Measurements from ENCODE around the gene SMAD6. TPM values are rescaled to one million over a fixed set of nuclear protein-coding genes. Genes with fewer than 3 reads are reported as not detected.

The SMAD6 gene
- total RNA-seq, 1 experiment from 2014 or later, result 6.6 TPM

- Histone ChIP-seq H3K4me3 (replicated peaks in 1 of 2; ENCODE audit: low read depth in 1 of 2, low read length in 2 of 2) (no peak overlapping the region), H3K79me2 (ENCODE audit: insufficient read depth, low read length) (no peaks in the 10 kb centered on the region), H2AFZ (ENCODE audit: low read depth, low read length, poor library complexity, severe bottlenecking) (no peak overlapping the region), H3K27ac (ENCODE audit: low read depth, low read length) (no peak overlapping the region), H3K36me3 (ENCODE audit: control insufficient read depth in 1 of 2, insufficient read depth in 2 of 2, low read length in 2 of 2) (no peaks in the 10 kb centered on the region), H3K27me3 (ENCODE audit: insufficient read depth, low read length) (no peaks in the 10 kb centered on the region), H3K9me3 (ENCODE audit: control insufficient read depth in 1 of 2, insufficient read depth in 1 of 2, low read depth in 1 of 2, low read length in 2 of 2) (no peaks in the 10 kb centered on the region), H4K20me1 (ENCODE audit: insufficient read depth) (no peaks in the 10 kb centered on the region), H3K4me1 (ENCODE audit: control insufficient read depth in 1 of 2, insufficient read depth in 2 of 2, low read length in 2 of 2) (no peaks in the 10 kb centered on the region; a peak in 1 of 4 replicates), H3K9me2 (ENCODE audit: insufficient read depth) (no peaks in the 10 kb centered on the region), H3K9ac (ENCODE audit: low read length) (no peak overlapping the region), H3K4me2 (ENCODE audit: low read length) (no peak overlapping the region)
- RAD21 ChIA-PET (ENCODE audit: low non-redundant PET in 1 of 2, low total read pairs in 2 of 2, uncharacterized antibody in 2 of 2, unreplicated experiment in 2 of 2), result no interaction called here
- intact Hi-C loops (cut with micrococcal nuclease), result no loop called here
- CTCF ChIA-PET, result interaction anchor here (1.0 kb wide), 1 partner anchor 114 kb away, joined by 3 read pairs; no protein-coding TSS in a partner anchor
- BruUV-seq (replicated peaks), result no TSS peak
- POLR2A ChIA-PET, result no interaction called here
- TF ChIP-seq CBX3 (IDR thresholded peaks at IDR 0.05; ENCODE audit: low read depth), result no peak
- no peak for TF ChIP-seq EZH2 (IDR thresholded peaks at IDR 0.05)
- no peak for TF ChIP-seq SIN3A (IDR thresholded peaks at IDR 0.05; ENCODE audit: low read depth)
- TF ChIP-seq ATF3 (IDR thresholded peaks at IDR 0.05), result no peak
- no peak for ATAC-seq
- DNase-seq (ENCODE audit: low read depth, low spot score), result no peak
These were observed 35.4 kb downstream of the SMAD6 start for GRCh38 chr15:66737243-66738010.

- H3K79me2 ChIP-seq (ENCODE audit: insufficient read depth, low read length), result no peaks in the 10 kb centered on the region
- POLR2A ChIA-PET, result no interaction called here
- TF ChIP-seq CBX3 (IDR thresholded peaks at IDR 0.05; ENCODE audit: low read depth) (no peak), FOSL1 (IDR thresholded peaks at IDR 0.05; ENCODE audit: low read depth) (no peak), ZNF274 (IDR thresholded peaks at IDR 0.05; ENCODE audit: low read depth, low read length) (no peak), CTCF (IDR thresholded peaks at IDR 0.05 in 2 of 3, conservative IDR thresholded peaks at IDR 0.05 in 1 of 3; ENCODE audit: borderline replicate concordance in 1 of 3, insufficient read depth in 1 of 3, low read depth in 2 of 3, low read length in 2 of 3) (no peak), YY1 (IDR thresholded peaks at IDR 0.05; ENCODE audit: extremely low read depth, insufficient replicate concordance, low read depth, low read length) (no peak), RAD21 (IDR thresholded peaks at IDR 0.05; ENCODE audit: low read depth) (no peak), SIN3A (IDR thresholded peaks at IDR 0.05; ENCODE audit: low read depth) (no peak), POLR2AphosphoS5 (IDR thresholded peaks at IDR 0.05; ENCODE audit: low read depth, low read length) (no peak), MAX (IDR thresholded peaks at IDR 0.05) (no peak), ELF1 (IDR thresholded peaks at IDR 0.05; ENCODE audit: borderline replicate concordance, low read depth) (no peak), REST (IDR thresholded peaks at IDR 0.05; ENCODE audit: low read depth) (no peak)
These were observed 36.1 kb downstream of the SMAD6 start for GRCh38 chr15:66738116-66738515.

More at GRCh38 chr15:66738116-66738515, 36.1 kb downstream of the SMAD6 start:
- Histone ChIP-seq H3K4me1 (ENCODE audit: control insufficient read depth in 1 of 2, insufficient read depth in 2 of 2, low read length in 2 of 2) (no peaks in the 10 kb centered on the region; a peak in 1 of 4 replicates), H3K27me3 (ENCODE audit: insufficient read depth, low read length) (no peaks in the 10 kb centered on the region), H3K27ac (ENCODE audit: low read depth, low read length) (no peak overlapping the region), H3K9me3 (ENCODE audit: control insufficient read depth in 1 of 2, insufficient read depth in 1 of 2, low read depth in 1 of 2, low read length in 2 of 2) (no peaks in the 10 kb centered on the region), H3K36me3 (ENCODE audit: control insufficient read depth in 1 of 2, insufficient read depth in 2 of 2, low read length in 2 of 2) (no peaks in the 10 kb centered on the region), H4K20me1 (ENCODE audit: insufficient read depth) (no peaks in the 10 kb centered on the region), H3K9me2 (ENCODE audit: insufficient read depth) (no peaks in the 10 kb centered on the region), H3K9ac (ENCODE audit: low read length) (no peak overlapping the region), H3K4me3 (replicated peaks in 1 of 2; ENCODE audit: low read depth in 1 of 2, low read length in 2 of 2) (no peak overlapping the region), H3K4me2 (ENCODE audit: low read length) (no peak overlapping the region), H2AFZ (ENCODE audit: low read depth, low read length, poor library complexity, severe bottlenecking) (no peak overlapping the region)
- no TSS peak for BruUV-seq (replicated peaks)
- DNase-seq (ENCODE audit: low read depth, low spot score) (no peak), ATAC-seq (no peak)
- CTCF ChIA-PET, result no interaction called here
- intact Hi-C loops (cut with micrococcal nuclease), result no loop called here
- RAD21 ChIA-PET (ENCODE audit: low non-redundant PET in 1 of 2, low total read pairs in 2 of 2, uncharacterized antibody in 2 of 2, unreplicated experiment in 2 of 2), result no interaction called here

All from HCT116 (cell line).